Neural cell (in vitro differentiated cells): ENCODE measurements around the gene MS4A6A. TPM values are rescaled to one million over a fixed set of nuclear protein-coding genes. Genes with fewer than 3 reads are reported as not detected.

ENCODE experiments used
- H2AFZ ChIP-seq: fragments of 200-600, 300-800 bp; sonication (generic), shearing (Covaris generic); 2 replicates; pipeline ENCODE4 v1.6.0; 2014; ENCODE audit warnings: low read depth, mild to moderate bottlenecking, antibody characterized with exemption, low read length, moderate library complexity
- H3F3A ChIP-seq: fragments of 200-600 bp; shearing (Covaris generic); 2 replicates; pipeline ENCODE4 v1.6.1; 2016; ENCODE audit warnings: mild to moderate bottlenecking, moderate library complexity, mixed read lengths, antibody characterized with exemption, low read length; ENCODE audit not compliant: insufficient read depth, poor library complexity, severe bottlenecking
- H3K27ac ChIP-seq: fragments of 200-600, 300-800 bp; sonication (generic), shearing (Covaris generic); 2 replicates; pipeline ENCODE4 v1.5.1; 2014; ENCODE audit warnings: mild to moderate bottlenecking, low read length, moderate library complexity
- H3K27me3 ChIP-seq: fragments of 300-800, 200-600 bp; sonication (generic), shearing (Covaris generic); 2 replicates; pipeline ENCODE4 v1.6.0; 2014; ENCODE audit warnings: mild to moderate bottlenecking, low read depth, low read length, moderate library complexity; ENCODE audit not compliant: insufficient read depth
- H3K36me3 ChIP-seq: fragments of 300-800, 200-600 bp; sonication (generic), shearing (Covaris generic); 2 replicates; pipeline ENCODE4 v1.5.1; 2014; ENCODE audit warnings: mild to moderate bottlenecking, antibody characterized with exemption, low read length, moderate library complexity; ENCODE audit not compliant: insufficient read depth
- H3K4me2 ChIP-seq: fragments of 300-800, 200-600 bp; sonication (generic), shearing (Covaris generic); 2 replicates; pipeline ENCODE4 v1.6.0; 2014; ENCODE audit warnings: mild to moderate bottlenecking, low read length
- H3K4me3 ChIP-seq: fragments of 300-800, 200-600 bp; sonication (generic), shearing (Covaris generic); 2 replicates; pipeline ENCODE4 v1.5.1; 2014; ENCODE audit warnings: mild to moderate bottlenecking, low read length, moderate library complexity
- H3K79me2 ChIP-seq: fragments of 200-600 bp; shearing (Covaris generic); replicated peaks from 2 replicates; pipeline ENCODE4 v1.6.0; 2014; ENCODE audit warnings: mild to moderate bottlenecking, low read length, moderate library complexity; ENCODE audit not compliant: insufficient read depth
- H3K9ac ChIP-seq: fragments of 300-800, 200-600 bp; sonication (generic), shearing (Covaris generic); 2 replicates; pipeline ENCODE4 v1.6.1; 2016; ENCODE audit warnings: mild to moderate bottlenecking, low read length, mixed read lengths
- H3K9me2 ChIP-seq: fragments of 200-600 bp; shearing (Covaris generic); 2 replicates; pipeline ENCODE4 v1.6.1; 2016; ENCODE audit warnings: mild to moderate bottlenecking, low read length, mixed read lengths; ENCODE audit not compliant: insufficient read depth
- H3K9me3 ChIP-seq: fragments of 200-600, 300-800 bp; sonication (generic), shearing (Covaris generic); 2 replicates; pipeline ENCODE4 v1.6.1; 2016; ENCODE audit warnings: mild to moderate bottlenecking, mixed run types, low read length, moderate library complexity, mixed read lengths
- H4K20me1 ChIP-seq: fragments of 200-600 bp; shearing (Covaris generic); 2 replicates; pipeline ENCODE4 v1.6.1; 2016; ENCODE audit warnings: mild to moderate bottlenecking, mixed run types; ENCODE audit not compliant: insufficient read depth
- EP300 ChIP-seq: fragments of 450-650 bp; conservative IDR thresholded peaks from 2 replicates; pipeline ENCODE4 v1.6.1; 2014; ENCODE audit warnings: antibody characterized with exemption, mild to moderate bottlenecking, moderate library complexity; ENCODE audit not compliant: poor library complexity, severe bottlenecking
- EZH2 ChIP-seq: fragments of 200-600, 300-800 bp; shearing (Covaris generic), sonication (generic); IDR thresholded peaks from 2 replicates; pipeline ENCODE4 v1.6.1; 2014; ENCODE audit warnings: antibody characterized with exemption, low read length, borderline replicate concordance, mild to moderate bottlenecking; ENCODE audit not compliant: insufficient read depth, poor library complexity, severe bottlenecking
- MXI1 ChIP-seq: fragments of 450-650 bp; conservative IDR thresholded peaks from 2 replicates; pipeline ENCODE4 v1.6.1; 2014; ENCODE audit warnings: antibody characterized with exemption, mild to moderate bottlenecking; ENCODE audit not compliant: poor library complexity, severe bottlenecking
- POLR2AphosphoS5 ChIP-seq: IDR thresholded peaks from 2 replicates; pipeline ENCODE4 v1.6.1; 2012
- RAD21 ChIP-seq: fragments of 450-650 bp; conservative IDR thresholded peaks from 2 replicates; pipeline ENCODE4 v1.6.1; 2014; ENCODE audit warnings: antibody characterized with exemption, mild to moderate bottlenecking, moderate library complexity
- SMC3 ChIP-seq: fragments of 450-650 bp; conservative IDR thresholded peaks from 2 replicates; pipeline ENCODE4 v1.6.1; 2014; ENCODE audit warnings: antibody characterized with exemption, mild to moderate bottlenecking, moderate library complexity; ENCODE audit not compliant: poor library complexity
- TAF1 ChIP-seq: IDR thresholded peaks from 2 replicates; pipeline ENCODE4 v1.6.1; 2012; ENCODE audit warnings: low read depth
- polyA plus RNA-seq: library from polyadenylated mRNA; depleted of rRNA; stranded (reverse); fragments of >200 nt; gene quantifications from 2 replicates; pipeline ENCODE4 v1.2.3, GENCODE V29; 2014
- TF ChIP-seq, protein P1 (sequence below): IDR thresholded peaks from 2 replicates; pipeline ENCODE4 v1.6.1; 2012; ENCODE audit warnings: borderline replicate concordance
- TF ChIP-seq, protein P2 (sequence below): fragments of 450-650 bp; IDR thresholded peaks from 2 replicates; pipeline ENCODE4 v1.5.1; 2014; ENCODE audit warnings: antibody characterized with exemption, mild to moderate bottlenecking, moderate library complexity; ENCODE audit not compliant: poor library complexity, severe bottlenecking

MS4A6A gene
- polyA plus RNA-seq, 1 donor from 2014 or later = not detected

DNA sequence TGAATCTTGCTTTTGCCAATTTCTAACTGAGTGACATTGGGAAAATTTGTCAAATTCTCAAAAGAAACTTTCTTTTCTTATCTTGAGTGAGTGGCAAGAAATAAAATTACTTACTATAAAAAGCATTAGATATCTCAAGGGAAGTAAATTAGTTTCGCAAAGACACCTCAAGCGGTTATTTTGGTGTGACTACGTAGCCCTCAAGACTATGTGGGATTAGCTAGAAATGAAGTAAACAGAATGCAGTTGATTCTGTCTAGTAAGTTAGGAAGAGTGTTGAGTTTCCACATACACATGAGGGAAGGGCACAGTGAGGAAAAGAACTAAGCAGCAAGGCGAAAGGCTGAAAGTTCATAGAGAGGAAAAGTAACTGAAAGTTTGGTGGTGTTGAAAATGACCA is 28.3 kb upstream of the MS4A6A start:
- no peaks in the 10 kb centered on the region for H3K36me3 ChIP-seq
- H3K9me2 ChIP-seq = no peaks in the 10 kb centered on the region
- H3K27me3 ChIP-seq = no peaks in the 10 kb centered on the region
- H3K4me3 ChIP-seq = no peak overlapping the region
- no peak for TF ChIP-seq RAD21
- no peak for TF ChIP-seq TAF1
- TF ChIP-seq EZH2 = no peak
- TF ChIP-seq, protein P1, sequence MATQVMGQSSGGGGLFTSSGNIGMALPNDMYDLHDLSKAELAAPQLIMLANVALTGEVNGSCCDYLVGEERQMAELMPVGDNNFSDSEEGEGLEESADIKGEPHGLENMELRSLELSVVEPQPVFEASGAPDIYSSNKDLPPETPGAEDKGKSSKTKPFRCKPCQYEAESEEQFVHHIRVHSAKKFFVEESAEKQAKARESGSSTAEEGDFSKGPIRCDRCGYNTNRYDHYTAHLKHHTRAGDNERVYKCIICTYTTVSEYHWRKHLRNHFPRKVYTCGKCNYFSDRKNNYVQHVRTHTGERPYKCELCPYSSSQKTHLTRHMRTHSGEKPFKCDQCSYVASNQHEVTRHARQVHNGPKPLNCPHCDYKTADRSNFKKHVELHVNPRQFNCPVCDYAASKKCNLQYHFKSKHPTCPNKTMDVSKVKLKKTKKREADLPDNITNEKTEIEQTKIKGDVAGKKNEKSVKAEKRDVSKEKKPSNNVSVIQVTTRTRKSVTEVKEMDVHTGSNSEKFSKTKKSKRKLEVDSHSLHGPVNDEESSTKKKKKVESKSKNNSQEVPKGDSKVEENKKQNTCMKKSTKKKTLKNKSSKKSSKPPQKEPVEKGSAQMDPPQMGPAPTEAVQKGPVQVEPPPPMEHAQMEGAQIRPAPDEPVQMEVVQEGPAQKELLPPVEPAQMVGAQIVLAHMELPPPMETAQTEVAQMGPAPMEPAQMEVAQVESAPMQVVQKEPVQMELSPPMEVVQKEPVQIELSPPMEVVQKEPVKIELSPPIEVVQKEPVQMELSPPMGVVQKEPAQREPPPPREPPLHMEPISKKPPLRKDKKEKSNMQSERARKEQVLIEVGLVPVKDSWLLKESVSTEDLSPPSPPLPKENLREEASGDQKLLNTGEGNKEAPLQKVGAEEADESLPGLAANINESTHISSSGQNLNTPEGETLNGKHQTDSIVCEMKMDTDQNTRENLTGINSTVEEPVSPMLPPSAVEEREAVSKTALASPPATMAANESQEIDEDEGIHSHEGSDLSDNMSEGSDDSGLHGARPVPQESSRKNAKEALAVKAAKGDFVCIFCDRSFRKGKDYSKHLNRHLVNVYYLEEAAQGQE = no peak
- TF ChIP-seq EP300 = no peak
- TF ChIP-seq SMC3 = no peak
- TF ChIP-seq MXI1 = no peak
- no peak for TF ChIP-seq POLR2AphosphoS5
- TF ChIP-seq, protein P2, sequence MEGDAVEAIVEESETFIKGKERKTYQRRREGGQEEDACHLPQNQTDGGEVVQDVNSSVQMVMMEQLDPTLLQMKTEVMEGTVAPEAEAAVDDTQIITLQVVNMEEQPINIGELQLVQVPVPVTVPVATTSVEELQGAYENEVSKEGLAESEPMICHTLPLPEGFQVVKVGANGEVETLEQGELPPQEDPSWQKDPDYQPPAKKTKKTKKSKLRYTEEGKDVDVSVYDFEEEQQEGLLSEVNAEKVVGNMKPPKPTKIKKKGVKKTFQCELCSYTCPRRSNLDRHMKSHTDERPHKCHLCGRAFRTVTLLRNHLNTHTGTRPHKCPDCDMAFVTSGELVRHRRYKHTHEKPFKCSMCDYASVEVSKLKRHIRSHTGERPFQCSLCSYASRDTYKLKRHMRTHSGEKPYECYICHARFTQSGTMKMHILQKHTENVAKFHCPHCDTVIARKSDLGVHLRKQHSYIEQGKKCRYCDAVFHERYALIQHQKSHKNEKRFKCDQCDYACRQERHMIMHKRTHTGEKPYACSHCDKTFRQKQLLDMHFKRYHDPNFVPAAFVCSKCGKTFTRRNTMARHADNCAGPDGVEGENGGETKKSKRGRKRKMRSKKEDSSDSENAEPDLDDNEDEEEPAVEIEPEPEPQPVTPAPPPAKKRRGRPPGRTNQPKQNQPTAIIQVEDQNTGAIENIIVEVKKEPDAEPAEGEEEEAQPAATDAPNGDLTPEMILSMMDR = no peak
- H4K20me1 ChIP-seq = no peaks in the 10 kb centered on the region
- no peak overlapping the region for H3K9ac ChIP-seq
- no peaks in the 10 kb centered on the region for H3F3A ChIP-seq
- no peaks in the 10 kb centered on the region for H3K79me2 ChIP-seq
- no peak overlapping the region for H2AFZ ChIP-seq
- H3K4me2 ChIP-seq = no peak overlapping the region
- no peak overlapping the region for H3K27ac ChIP-seq
- H3K9me3 ChIP-seq = no peaks in the 10 kb centered on the region

DNA sequence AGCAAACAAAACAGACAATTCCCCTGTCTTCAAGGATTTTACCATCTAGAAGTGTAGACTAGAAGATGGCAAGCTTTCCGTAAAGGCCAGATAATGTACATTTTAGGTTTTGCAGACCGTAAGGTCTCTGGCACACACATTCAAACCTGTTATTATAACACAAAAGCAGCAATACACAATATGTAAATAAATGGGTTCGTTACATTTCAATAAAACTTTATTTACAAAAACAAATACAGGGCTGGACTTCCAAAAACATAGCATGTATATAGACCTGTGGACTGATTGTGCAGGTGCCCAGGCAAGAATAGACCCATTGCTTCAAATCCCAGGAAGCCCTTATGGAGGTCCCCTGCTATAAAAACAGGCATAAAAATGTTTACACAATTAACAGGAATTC is 27.1 kb upstream of the MS4A6A start:
- no peaks in the 10 kb centered on the region for H3K9me2 ChIP-seq
- no peaks in the 10 kb centered on the region for H4K20me1 ChIP-seq
- H3F3A ChIP-seq = no peaks in the 10 kb centered on the region
- no peak overlapping the region for H3K4me3 ChIP-seq
- no peak overlapping the region for H3K4me2 ChIP-seq
- no peaks in the 10 kb centered on the region for H3K9me3 ChIP-seq
- no peaks in the 10 kb centered on the region for H3K79me2 ChIP-seq
- no peak overlapping the region for H3K27ac ChIP-seq
- H3K9ac ChIP-seq = no peak overlapping the region
- no peak overlapping the region for H2AFZ ChIP-seq
- H3K27me3 ChIP-seq = no peaks in the 10 kb centered on the region
- H3K36me3 ChIP-seq = no peaks in the 10 kb centered on the region
- TF ChIP-seq SMC3 = no peak
- no peak for TF ChIP-seq EZH2
- TF ChIP-seq, protein P1 = no peak
- TF ChIP-seq, protein P2 = no peak
- no peak for TF ChIP-seq EP300
- TF ChIP-seq POLR2AphosphoS5 = no peak
- no peak for TF ChIP-seq MXI1
- no peak for TF ChIP-seq TAF1
- no peak for TF ChIP-seq RAD21
